ENCODE measurements around the gene EHMT1. TPM values are rescaled to one million over a fixed set of nuclear protein-coding genes. Genes with fewer than 3 reads are reported as not detected.
A peak's percentile ranks its signal among the peaks of the same experiment; 100 is the strongest.

Gene EHMT1
- total RNA-seq, 1 donor from 2014 or later: 82.7 TPM

DNA sequence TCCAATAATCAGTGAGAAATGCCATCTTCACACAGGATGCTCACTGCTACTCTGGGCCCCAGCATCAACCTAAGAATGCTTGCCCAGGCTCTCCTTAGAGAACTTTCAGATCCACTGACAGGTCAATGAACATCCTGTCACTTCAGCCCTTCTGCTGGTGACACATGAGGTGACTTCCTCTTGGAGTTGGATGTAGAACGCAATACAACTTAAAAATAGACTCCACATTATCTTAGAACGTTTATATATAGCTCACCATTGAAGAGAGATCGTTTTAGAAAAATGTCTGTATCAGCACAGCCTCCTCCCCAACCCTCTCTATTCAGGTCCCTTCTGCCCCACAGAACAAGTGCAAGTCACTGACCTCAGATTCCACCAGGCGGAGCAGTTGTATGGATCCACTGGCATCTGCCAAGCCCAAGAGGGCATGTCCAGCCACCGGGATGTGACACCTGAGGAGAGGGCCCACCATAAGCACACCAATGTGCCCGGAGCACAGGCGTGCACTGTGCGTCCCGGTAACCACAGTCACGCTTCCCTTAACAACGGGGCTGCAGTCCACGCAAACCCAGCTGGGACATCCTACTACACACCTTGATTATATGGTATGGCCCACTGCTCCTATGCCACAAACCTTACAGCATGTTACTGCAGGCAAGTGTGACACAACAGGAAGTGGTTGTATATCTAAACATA, 42.9 kb upstream of the EHMT1 start:
- DNase-seq (no peak), ATAC-seq (no peak)
- H3K9me3 ChIP-seq: no peaks in the 10 kb centered on the region
- H3K4me3 ChIP-seq: no peak overlapping the region
- no peak overlapping the region for H3K27ac ChIP-seq
- H3K27me3 ChIP-seq: no peaks in the 10 kb centered on the region
- TF ChIP-seq, protein P1, sequence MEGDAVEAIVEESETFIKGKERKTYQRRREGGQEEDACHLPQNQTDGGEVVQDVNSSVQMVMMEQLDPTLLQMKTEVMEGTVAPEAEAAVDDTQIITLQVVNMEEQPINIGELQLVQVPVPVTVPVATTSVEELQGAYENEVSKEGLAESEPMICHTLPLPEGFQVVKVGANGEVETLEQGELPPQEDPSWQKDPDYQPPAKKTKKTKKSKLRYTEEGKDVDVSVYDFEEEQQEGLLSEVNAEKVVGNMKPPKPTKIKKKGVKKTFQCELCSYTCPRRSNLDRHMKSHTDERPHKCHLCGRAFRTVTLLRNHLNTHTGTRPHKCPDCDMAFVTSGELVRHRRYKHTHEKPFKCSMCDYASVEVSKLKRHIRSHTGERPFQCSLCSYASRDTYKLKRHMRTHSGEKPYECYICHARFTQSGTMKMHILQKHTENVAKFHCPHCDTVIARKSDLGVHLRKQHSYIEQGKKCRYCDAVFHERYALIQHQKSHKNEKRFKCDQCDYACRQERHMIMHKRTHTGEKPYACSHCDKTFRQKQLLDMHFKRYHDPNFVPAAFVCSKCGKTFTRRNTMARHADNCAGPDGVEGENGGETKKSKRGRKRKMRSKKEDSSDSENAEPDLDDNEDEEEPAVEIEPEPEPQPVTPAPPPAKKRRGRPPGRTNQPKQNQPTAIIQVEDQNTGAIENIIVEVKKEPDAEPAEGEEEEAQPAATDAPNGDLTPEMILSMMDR (IDR thresholded peaks at IDR 0.05): no peak
- intact Hi-C loops (cut with DNase I): no loop called here
- peaks cover 44% of the 10 kb centered on the region for H3K36me3 ChIP-seq
- H3K4me1 ChIP-seq: peaks cover 27% of the 10 kb centered on the region

- DNase-seq: peak; percentile 99
- intact Hi-C loops (cut with DNase I): no loop called here
- TF ChIP-seq, protein P1 (IDR thresholded peaks at IDR 0.05): peak; percentile 90
- H3K4me1 ChIP-seq: peaks cover 27% of the 10 kb centered on the region
- no peaks in the 10 kb centered on the region for H3K27me3 ChIP-seq
- no peaks in the 10 kb centered on the region for H3K9me3 ChIP-seq
- H3K36me3 ChIP-seq: peaks cover 35% of the 10 kb centered on the region
- H3K27ac ChIP-seq: peak within 1 kb of the TSS; percentile 82
- peak; percentile 99 for ATAC-seq
- peak within 1 kb of the TSS; percentile 84 for H3K4me3 ChIP-seq
Observed at GRCh38 chr9:137578518-137579258, 40.1 kb upstream of the EHMT1 start, which contains the start of gene DPH7. TSS of gene DPH7 (minus strand) at chr9:137578925. CDS start at chr9:137578777, 148 bp downstream.

DNA sequence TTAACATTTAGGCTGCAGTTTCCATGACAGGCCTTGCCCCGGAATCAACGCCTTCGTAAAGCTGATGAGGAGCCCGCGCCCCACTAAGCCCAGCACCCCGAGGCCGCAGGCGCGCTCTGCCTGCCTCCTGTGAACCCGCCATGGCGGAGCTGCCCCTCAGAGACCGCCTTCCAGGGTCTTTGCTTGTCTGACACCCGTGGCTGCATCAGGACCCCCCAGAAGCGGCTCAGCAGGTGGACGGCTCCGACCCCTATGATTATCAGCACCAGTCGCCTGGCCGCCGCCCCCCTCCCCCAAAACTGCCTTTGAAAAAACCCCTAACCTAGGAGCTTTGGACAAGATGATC, 39.6 kb upstream of the EHMT1 start:
- Histone ChIP-seq H3K27ac (peak overlapping the region; percentile 82), H3K27me3 (no peaks in the 10 kb centered on the region), H3K4me3 (peak overlapping the region; percentile 84), H3K9me3 (no peaks in the 10 kb centered on the region), H3K36me3 (peaks cover 33% of the 10 kb centered on the region), H3K4me1 (peaks cover 27% of the 10 kb centered on the region)
- intact Hi-C loops (cut with DNase I): no loop called here
- ATAC-seq: no peak
- no peak for DNase-seq
- TF ChIP-seq, protein P1 (IDR thresholded peaks at IDR 0.05): no peak

GRCh38 chr9:137580209-137580953, 38.4 kb upstream of the EHMT1 start:
- Histone ChIP-seq H3K4me1 (peaks cover 27% of the 10 kb centered on the region), H3K27me3 (no peaks in the 10 kb centered on the region), H3K9me3 (no peaks in the 10 kb centered on the region), H3K4me3 (no peak overlapping the region), H3K36me3 (peaks cover 30% of the 10 kb centered on the region), H3K27ac (no peak overlapping the region)
- no peak for ATAC-seq
- DNase-seq: no peak
- intact Hi-C loops (cut with DNase I): no loop called here
- TF ChIP-seq, protein P1 (IDR thresholded peaks at IDR 0.05): no peak

DNA sequence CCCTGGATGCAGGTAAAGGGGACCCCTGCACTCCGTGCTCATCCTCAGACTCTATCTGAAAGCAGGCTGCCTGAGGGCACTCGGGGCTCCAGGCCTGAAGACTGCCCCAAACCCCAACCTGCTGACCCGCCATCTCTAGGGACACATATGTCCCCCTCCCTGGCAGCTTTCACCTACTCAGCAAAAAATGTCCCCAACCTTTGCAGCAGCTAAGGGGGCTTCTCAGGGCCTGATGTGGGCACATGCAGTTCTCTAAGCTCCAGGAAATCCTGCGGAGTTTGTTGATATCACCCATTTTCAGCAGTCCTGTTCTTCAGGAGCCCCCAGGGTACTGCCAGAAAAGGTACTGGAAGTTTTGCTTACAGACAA, 37.9 kb upstream of the EHMT1 start:
- no peak for ATAC-seq
- H3K36me3 ChIP-seq: peaks cover 29% of the 10 kb centered on the region
- DNase-seq: no peak
- intact Hi-C loops (cut with DNase I): no loop called here
- H3K9me3 ChIP-seq: no peaks in the 10 kb centered on the region
- TF ChIP-seq, protein P1 (IDR thresholded peaks at IDR 0.05): no peak
- H3K4me1 ChIP-seq: peaks cover 27% of the 10 kb centered on the region
- H3K27ac ChIP-seq: no peak overlapping the region
- no peaks in the 10 kb centered on the region for H3K27me3 ChIP-seq
- H3K4me3 ChIP-seq: no peak overlapping the region

Data from upper lobe of right lung (tissue), 1 donor.